ENCODE results near the gene TMEM253.

- no peak for TF ChIP-seq CTCF (IDR thresholded peaks at IDR 0.05)
- TF ChIP-seq POLR2A (IDR thresholded peaks at IDR 0.05) = no peak
These were observed 35.2 kb downstream of the TMEM253 start for GRCh38 chr14:21136024-21136423.

Measured in lower leg skin (tissue), 3 donors.